ENCODE data around the gene TOPAZ1. TPM values are rescaled to one million over a fixed set of nuclear protein-coding genes. Genes with fewer than 3 reads are reported as not detected.
A peak's percentile ranks its signal among the peaks of the same experiment; 100 is the strongest.
"Not testable (repeated sequence)": the region's sequence is repeated elsewhere in the genome, so short reads cannot be mapped to it uniquely, and the experiment has no call there.

TOPAZ1 gene
- total RNA-seq, 1 donor from 2014 or later = not detected

DNA sequence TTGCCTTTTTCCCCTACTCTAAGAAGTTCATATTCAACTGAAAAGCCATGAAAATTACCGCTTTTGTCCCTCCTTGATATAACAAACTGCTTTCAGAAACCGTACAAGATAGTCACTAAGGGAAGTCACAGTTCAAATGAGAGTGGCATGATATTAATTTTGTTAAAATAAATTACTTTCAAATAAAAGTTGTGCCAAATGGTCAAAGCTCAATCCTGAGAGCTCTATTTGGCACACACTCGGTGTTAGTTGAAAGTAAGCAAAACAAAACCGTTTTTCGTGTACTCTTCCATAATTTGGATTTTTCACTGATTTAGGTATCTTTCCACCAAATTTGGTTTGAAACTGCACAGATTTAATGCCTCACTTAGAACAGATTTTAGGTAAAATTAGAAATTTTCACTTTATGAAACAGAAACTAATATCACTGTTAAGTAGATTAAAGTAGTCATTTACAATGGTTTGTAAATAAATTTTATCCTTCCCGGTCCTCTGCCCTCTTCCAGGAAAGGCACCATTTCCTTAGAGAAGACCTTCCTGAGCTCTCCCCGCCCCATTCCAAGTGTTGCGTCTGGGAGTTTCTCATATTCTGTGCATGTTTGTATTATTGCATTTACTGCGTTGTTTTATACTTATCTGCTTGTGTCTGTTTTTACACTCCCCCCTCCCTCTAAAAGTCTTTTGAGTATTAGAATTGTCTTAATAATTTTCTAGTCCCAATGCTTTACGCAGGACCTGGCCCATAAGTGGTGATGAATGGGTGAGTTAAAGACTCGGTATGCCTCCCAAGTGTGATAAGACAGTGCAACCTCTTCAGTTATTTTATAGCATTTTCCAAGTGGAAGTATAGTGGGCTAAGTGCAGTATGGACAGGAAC lies 97.7 kb downstream of the TOPAZ1 start:
- no peaks in the 10 kb centered on the region for H3K36me3 ChIP-seq
- peak overlapping the region; percentile 98 for H3K27ac ChIP-seq
- H3K4me3 ChIP-seq = peak overlapping the region; percentile 83
- peaks cover 41% of the 10 kb centered on the region for H3K4me1 ChIP-seq
- ATAC-seq (no peak), DNase-seq (no peak)
- no peaks in the 10 kb centered on the region for H3K27me3 ChIP-seq
- H3K9me3 ChIP-seq = no peaks in the 10 kb centered on the region
- intact Hi-C loops (cut with DNase I) = no loop called here
- TF ChIP-seq, protein P1, sequence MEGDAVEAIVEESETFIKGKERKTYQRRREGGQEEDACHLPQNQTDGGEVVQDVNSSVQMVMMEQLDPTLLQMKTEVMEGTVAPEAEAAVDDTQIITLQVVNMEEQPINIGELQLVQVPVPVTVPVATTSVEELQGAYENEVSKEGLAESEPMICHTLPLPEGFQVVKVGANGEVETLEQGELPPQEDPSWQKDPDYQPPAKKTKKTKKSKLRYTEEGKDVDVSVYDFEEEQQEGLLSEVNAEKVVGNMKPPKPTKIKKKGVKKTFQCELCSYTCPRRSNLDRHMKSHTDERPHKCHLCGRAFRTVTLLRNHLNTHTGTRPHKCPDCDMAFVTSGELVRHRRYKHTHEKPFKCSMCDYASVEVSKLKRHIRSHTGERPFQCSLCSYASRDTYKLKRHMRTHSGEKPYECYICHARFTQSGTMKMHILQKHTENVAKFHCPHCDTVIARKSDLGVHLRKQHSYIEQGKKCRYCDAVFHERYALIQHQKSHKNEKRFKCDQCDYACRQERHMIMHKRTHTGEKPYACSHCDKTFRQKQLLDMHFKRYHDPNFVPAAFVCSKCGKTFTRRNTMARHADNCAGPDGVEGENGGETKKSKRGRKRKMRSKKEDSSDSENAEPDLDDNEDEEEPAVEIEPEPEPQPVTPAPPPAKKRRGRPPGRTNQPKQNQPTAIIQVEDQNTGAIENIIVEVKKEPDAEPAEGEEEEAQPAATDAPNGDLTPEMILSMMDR (IDR thresholded peaks at IDR 0.05) = no peak

DNA sequence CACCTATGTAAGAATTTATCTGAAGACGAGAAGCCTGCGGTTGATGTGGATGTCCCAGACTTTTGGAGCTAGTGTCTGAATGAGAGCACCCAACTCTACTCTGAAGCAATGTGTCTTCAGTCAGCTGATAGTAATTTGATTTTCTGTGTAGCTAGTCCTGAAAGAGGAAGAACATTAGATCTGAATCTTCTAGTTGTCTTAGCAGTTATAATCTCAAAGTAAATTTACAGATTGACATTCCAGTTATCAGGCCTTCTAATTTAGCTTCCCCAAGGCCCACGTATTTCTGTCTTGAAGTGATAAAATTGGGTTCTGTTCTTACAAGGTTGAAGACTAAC lies 98.3 kb downstream of the TOPAZ1 start:
- ATAC-seq = no peak

DNA sequence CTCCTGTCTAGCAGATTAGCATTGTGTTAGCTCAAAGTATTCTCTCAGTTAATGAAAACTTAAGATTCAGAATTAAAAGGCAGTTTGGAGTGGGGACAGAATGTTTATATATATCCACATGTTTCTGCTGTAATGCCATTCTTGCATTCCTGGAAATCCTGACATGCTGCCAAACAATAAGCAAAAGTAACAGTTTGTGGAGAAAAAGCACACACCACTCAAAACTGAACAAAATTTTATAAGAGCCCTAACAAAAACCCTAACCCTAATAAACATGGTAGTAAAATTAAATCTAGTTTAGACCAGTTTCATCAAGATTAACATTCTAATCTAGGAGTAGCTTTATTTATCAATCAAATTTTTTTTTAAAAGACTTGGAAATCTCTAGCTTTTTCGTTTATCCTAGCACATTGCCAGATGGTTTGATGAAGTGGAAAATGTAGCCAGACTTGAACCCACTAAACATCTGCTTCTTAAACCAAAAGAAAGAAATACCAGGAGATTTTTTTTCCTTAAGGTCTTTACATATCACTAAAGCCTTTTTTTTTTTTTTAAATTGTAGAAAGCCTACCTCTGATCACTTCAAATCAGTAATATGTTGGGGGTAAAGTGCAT lies 100.6 kb downstream of the TOPAZ1 start:
- intact Hi-C loops (cut with DNase I) = no loop called here
- H3K4me1 ChIP-seq = peaks cover 52% of the 10 kb centered on the region

More for the DNA sequence above, 98.3 kb downstream of the TOPAZ1 start:
- H3K27me3 ChIP-seq = no peaks in the 10 kb centered on the region
- intact Hi-C loops (cut with DNase I) = no loop called here
- H3K27ac ChIP-seq = peak overlapping the region; percentile 98
- DNase-seq = no peak
- peaks cover 41% of the 10 kb centered on the region for H3K4me1 ChIP-seq
- peak overlapping the region; percentile 83 for H3K4me3 ChIP-seq
- H3K36me3 ChIP-seq = no peaks in the 10 kb centered on the region
- H3K9me3 ChIP-seq = no peaks in the 10 kb centered on the region
- TF ChIP-seq, protein P1 (IDR thresholded peaks at IDR 0.05) = no peak

DNA sequence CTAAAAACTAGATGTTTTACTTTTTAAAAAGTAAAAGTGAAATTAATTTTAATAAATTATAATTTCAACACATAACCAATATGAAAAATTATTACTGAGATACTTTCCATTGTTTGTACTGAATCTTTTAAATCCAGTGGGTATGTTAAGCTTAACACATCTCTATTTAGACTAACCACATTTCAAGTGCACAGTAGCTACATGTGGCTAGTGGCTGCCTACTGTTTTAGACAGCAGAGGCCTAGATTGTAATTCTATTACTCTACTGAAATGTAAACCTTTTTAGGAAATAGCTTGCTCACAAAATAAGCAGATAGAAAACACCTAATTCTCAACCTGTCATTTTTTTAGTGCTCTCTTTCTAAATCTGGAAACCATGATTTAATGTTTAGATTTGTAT lies 101.7 kb downstream of the TOPAZ1 start:
- TF ChIP-seq, protein P1 (IDR thresholded peaks at IDR 0.05) = no peak
- ATAC-seq (no peak), DNase-seq (no peak)
- Histone ChIP-seq H3K27ac (no peak overlapping the region), H3K4me1 (peaks cover 50% of the 10 kb centered on the region), H3K4me3 (no peak overlapping the region), H3K36me3 (no peaks in the 10 kb centered on the region), H3K9me3 (no peaks in the 10 kb centered on the region), H3K27me3 (no peaks in the 10 kb centered on the region)
- intact Hi-C loops (cut with DNase I) = no loop called here

More for the DNA sequence above, 100.6 kb downstream of the TOPAZ1 start:
- DNase-seq (no peak), ATAC-seq (no peak)
- TF ChIP-seq, protein P1 (IDR thresholded peaks at IDR 0.05) = no peak
- H3K9me3 ChIP-seq = no peaks in the 10 kb centered on the region
- no peaks in the 10 kb centered on the region for H3K27me3 ChIP-seq
- peak overlapping the region; percentile 13 for H3K27ac ChIP-seq
- no peak overlapping the region for H3K4me3 ChIP-seq
- H3K36me3 ChIP-seq = no peaks in the 10 kb centered on the region

DNA sequence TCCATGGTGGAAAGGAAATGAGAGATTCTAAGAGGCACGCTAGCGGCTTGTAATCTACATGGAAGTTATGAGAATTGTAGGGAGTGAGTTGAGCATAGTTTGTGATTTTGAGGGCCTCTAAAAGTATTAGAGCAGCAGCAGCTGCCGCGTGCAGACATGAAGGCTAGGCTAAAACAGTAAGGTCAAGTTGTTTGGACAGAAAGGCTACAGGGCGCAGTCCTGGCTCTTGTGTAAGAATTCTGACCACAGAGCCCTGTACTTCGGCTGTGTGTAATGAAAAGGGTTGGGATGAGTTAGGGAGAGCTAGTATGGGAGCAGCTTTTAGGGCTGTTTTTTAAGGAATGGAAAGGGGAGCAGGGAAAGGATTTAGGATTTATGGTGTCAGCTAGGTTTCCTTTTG lies 104.9 kb downstream of the TOPAZ1 start:
- intact Hi-C loops (cut with DNase I) = not testable (repeated sequence)
- H3K27ac ChIP-seq = peak overlapping the region; percentile 71

DNA sequence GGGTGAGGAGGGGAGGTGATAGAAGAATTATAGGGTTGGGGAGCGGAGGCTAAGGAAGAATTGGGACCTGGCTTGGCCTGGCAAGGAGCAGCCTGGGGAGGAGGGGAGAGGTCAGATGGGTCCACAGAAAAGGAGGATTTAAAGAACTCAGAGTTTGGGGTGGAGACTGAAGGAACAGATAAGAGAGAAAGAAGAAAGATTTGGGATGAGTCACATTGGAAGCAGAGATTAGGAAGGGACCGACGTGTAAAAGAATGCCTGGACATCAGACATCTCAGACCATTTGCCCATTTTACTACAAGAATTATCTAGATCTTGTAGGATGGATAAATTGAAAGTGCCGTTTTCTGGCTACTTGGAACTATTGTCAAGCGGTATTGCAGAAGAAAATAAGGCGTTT lies 107.3 kb downstream of the TOPAZ1 start:
- H3K27ac ChIP-seq = no peak overlapping the region
- ATAC-seq (no peak), DNase-seq (no peak)
- H3K4me3 ChIP-seq = no peak overlapping the region
- peaks cover 13% of the 10 kb centered on the region for H3K4me1 ChIP-seq
- TF ChIP-seq, protein P1 (IDR thresholded peaks at IDR 0.05) = no peak
- intact Hi-C loops (cut with DNase I) = no loop called here
- no peaks in the 10 kb centered on the region for H3K27me3 ChIP-seq
- no peaks in the 10 kb centered on the region for H3K9me3 ChIP-seq
- H3K36me3 ChIP-seq = no peaks in the 10 kb centered on the region

More for the DNA sequence above, 104.9 kb downstream of the TOPAZ1 start:
- H3K27me3 ChIP-seq, H3K36me3 ChIP-seq, ATAC-seq, H3K9me3 ChIP-seq, DNase-seq, H3K4me3 ChIP-seq: not testable (repeated sequence)
- H3K4me1 ChIP-seq = peaks cover 28% of the 10 kb centered on the region

All from upper lobe of right lung (tissue), 1 donor.